Stimulated activated CD8-positive, alpha-beta memory T cell treated with anti-CD3 and anti-CD28 coated beads, Interleukin-7, amount 100 ng/mL, for 48 hours (primary cell): ENCODE results near the gene TFEC.
"Not testable (repeated sequence)": the region's sequence is repeated elsewhere in the genome, so short reads cannot be mapped to it uniquely, and the experiment has no call there.

Experiments
- DNase-seq, 2 donors: peaks; one replicate each; pipeline ENCODE4 v3.0.0-alpha.2; 2020; ENCODE audit warnings: low read depth in 1 of 2; ENCODE audit errors: extremely low read depth in 1 of 2

The TFEC gene

GRCh38 chr7:115932880-115933279 lies 97.7 kb downstream of the TFEC start:
- no peak for DNase-seq

- DNase-seq: not testable (repeated sequence)
Observed at GRCh38 chr7:115930184-115930583, 100.4 kb downstream of the TFEC start.

- DNase-seq: not testable (repeated sequence)
Observed at GRCh38 chr7:115929736-115930135, 100.8 kb downstream of the TFEC start.

- no peak for DNase-seq
Observed at GRCh38 chr7:115924411-115924810, 106.2 kb downstream of the TFEC start.

- no peak for DNase-seq
Observed at GRCh38 chr7:115920367-115920766, 110.2 kb downstream of the TFEC start.

GRCh38 chr7:115914951-115915350 lies 115.6 kb downstream of the TFEC start:
- no peak for DNase-seq

- no peak for DNase-seq
Observed at GRCh38 chr7:115911465-115911864, 119.1 kb downstream of the TFEC start.

GRCh38 chr7:115910541-115911164 lies 119.9 kb downstream of the TFEC start:
- DNase-seq: no peak

- no peak for DNase-seq
Observed at GRCh38 chr7:115906731-115907130, 123.8 kb downstream of the TFEC start.

- no peak for DNase-seq
Observed at GRCh38 chr7:115889669-115889984, 140.9 kb downstream of the TFEC start.

GRCh38 chr7:115888981-115889668 lies 141.4 kb downstream of the TFEC start:
- DNase-seq: no peak

- no peak for DNase-seq
Observed at GRCh38 chr7:115885550-115885949, 145.0 kb downstream of the TFEC start.
